Epithelial cell of proximal tubule (primary cell): ENCODE data around the gene MEPCE. TPM values are rescaled to one million over a fixed set of nuclear protein-coding genes. Genes with fewer than 3 reads are reported as not detected.

Source experiments
- DNase-seq: peaks from one replicate; pipeline ENCODE4 v3.0.0-alpha.2; 2011; ENCODE audit warnings: low read depth
- H3K4me3 ChIP-seq: 2 replicates; pipeline ENCODE4 v1.5.1; 2011; ENCODE audit warnings: low read depth, mild to moderate bottlenecking, low read length
- total RNA-seq: library from RNA; depleted of rRNA; stranded (reverse); fragments of >200 nt; gene quantifications from 2 replicates; pipeline ENCODE4 v1.2.3, GENCODE V29; 2015
- TF ChIP-seq, protein P1 (sequence below): conservative IDR thresholded peaks from 2 replicates; pipeline ENCODE4 v1.5.1; 2012; ENCODE audit warnings: low read depth, mild to moderate bottlenecking, low read length

The MEPCE gene
- total RNA-seq, 1 donor from 2014 or later: 34.1 TPM

DNA sequence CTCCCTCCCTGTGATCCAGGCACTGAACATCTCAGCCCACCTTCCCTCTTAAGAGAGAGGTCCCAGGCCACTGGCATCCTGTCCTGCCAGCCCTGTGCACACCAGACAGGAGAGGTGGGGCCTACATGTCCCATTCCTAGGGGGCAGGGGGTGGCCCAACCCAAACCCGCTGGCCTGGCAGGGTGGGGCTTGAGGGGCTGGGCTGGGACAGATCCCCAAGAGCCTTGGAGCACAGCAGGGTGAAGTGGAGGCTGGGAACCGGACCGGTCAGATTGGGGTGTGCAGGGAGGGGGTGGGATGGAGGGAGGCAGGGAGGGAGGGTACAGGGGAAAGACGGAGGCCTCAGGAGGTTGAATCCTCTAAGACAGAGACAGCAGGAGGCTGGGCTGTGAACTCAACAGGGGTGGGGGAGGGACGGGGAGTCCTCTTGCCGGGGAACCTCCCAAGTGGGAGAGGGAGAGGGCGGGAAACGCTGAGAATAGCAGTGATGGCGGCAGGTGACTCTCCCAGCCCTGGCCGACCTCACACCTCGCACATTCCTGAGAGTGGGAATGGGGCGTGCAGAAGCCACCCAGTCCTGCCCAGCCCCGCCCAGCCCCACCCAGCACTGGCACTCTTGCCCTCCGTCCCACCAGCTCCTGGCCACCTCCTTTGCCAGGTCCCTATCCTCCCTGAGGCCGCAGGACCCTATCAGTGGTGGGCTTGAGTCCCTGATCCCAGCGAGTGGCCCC, 42.7 kb downstream of the MEPCE start:
- H3K4me3 ChIP-seq: no peak overlapping the region
- no peak for DNase-seq
- TF ChIP-seq, protein P1, sequence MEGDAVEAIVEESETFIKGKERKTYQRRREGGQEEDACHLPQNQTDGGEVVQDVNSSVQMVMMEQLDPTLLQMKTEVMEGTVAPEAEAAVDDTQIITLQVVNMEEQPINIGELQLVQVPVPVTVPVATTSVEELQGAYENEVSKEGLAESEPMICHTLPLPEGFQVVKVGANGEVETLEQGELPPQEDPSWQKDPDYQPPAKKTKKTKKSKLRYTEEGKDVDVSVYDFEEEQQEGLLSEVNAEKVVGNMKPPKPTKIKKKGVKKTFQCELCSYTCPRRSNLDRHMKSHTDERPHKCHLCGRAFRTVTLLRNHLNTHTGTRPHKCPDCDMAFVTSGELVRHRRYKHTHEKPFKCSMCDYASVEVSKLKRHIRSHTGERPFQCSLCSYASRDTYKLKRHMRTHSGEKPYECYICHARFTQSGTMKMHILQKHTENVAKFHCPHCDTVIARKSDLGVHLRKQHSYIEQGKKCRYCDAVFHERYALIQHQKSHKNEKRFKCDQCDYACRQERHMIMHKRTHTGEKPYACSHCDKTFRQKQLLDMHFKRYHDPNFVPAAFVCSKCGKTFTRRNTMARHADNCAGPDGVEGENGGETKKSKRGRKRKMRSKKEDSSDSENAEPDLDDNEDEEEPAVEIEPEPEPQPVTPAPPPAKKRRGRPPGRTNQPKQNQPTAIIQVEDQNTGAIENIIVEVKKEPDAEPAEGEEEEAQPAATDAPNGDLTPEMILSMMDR: no peak

DNA sequence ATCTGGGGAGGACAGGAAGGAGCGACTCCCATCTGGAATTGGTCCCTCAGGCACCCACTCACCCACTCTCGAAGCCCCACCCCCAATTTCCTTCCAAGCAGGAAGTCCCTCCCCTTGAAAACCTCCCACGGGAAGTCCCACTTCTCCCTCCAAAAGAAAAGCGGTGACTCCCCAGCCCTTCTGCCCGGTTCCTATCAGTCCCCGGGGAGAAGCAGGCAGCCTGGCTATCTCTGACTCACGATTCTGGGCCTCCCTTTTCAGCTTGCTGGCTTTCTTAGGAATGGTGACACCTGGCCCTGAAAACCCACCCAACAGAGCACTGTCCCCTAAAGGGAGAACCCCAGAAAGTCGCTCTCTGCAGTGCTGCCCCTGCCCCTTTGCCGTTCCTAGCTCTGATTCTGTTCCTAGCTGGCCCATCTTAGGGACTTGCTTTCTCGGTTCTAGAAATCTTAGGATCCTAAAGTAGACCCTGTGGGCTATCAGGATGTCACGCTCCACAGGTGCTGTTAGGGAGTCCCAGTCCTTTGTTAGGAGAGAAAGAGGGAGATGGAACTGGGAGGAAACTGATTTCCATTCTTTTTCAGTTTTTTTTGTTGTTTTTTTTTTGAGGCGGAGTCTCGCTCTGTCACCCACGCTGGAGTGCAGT, 43.3 kb downstream of the MEPCE start:
- TF ChIP-seq, protein P1: no peak
- no peak overlapping the region for H3K4me3 ChIP-seq
- DNase-seq: no peak

DNA sequence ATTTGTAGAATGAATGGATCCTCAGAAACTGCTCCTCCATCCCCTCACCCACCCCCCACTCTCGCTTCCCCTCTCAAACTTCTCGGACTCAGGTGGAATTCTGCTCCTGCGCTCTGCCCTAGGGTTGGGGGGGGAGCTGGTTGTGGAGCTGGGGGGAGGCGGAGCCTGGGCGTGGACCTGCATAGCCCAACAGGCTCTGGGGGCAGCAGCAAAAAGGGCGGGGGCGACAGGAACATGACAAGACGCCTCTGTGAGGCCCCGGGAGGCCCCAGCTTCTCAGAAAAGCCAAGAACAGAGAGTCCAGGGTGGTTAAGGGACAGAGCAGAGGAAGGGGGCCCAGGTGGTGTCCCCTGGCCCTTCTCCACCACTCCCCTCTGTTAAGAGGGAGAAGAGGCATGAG, 45.9 kb downstream of the MEPCE start:
- TF ChIP-seq, protein P1: no peak
- no peak for DNase-seq
- no peak overlapping the region for H3K4me3 ChIP-seq

DNA sequence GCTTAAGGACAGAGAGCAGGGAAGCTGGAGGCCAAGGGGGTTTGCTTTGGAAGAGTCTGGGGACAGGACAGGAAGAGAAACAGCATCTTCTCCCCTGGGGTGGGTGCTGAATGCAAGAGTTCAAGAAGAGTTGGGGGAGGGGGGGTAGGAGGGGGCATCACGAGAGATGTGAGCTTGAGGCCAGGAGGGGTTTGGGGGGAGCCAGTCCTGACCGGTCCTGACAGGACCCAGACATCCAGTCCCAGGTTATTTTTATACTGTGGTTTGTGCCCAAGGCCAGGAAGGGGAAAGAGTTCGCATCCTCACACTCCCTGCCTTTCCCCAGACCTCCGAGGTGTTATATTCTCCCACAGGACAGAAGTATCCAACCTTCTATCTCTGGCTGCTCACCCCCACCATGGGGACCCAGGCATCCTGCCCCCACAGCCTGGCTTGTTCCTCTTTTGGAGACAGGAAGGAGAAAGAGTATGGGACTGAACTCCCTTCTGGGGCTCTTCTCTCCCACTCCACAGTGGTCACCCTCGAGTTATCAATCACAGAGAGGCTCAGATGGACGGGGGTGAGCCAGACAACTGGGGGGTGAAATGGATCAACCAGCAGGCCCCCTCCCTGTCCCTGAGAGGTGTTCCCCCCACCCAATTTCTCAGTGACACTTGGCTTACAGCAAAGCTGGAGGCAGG, 46.6 kb downstream of the MEPCE start:
- TF ChIP-seq, protein P1: no peak
- H3K4me3 ChIP-seq: peak overlapping the region; percentile 85
- no peak for DNase-seq

DNA sequence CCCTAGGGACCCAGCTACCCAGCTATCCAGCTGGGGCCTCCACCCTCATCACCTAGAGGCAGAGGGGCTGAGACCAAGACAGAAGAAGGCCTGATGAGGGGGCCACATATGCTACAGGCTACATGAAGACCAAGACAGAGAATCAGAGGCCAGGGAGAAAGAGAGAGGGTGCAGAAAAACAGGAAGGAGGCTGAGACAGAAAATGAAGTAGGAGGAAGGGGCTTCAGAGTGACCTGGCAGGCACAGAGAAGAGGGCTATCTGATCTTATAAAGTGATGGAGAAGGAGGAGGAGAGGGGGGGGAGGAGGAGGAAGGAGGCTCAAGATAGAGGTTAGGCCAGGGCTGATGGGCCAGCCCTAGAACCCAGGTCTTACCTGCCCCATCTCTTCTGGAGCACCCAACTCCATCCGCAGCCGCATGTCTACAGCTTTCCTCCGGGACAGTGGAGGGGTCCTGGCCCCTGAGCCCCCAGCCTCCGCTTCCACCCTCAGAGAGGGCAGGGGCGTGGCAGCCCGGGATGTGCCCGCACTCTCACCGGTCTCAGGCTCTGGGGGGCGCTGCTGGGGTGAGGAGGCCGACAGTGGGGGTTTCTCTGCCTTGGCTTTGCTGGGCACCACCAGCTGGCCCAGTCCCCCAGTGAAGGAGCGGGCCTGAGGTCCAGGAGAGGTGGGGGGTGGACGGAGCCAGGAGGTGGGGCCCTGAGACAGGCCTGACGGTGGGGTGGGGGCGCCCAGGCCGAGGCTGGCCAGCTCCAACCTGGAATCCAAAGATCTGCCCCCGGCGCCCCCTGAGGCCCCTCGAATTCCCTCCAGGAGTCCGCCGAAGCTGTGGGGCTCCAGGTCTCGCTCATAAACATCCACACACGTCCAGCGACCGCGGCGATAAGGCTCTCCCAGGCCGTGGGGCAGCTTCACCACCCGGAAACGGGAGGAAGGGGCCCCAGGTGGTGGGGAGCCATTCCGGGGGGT, 47.6 kb downstream of the MEPCE start:
- no peak for DNase-seq
- TF ChIP-seq, protein P1: peak; percentile 35

DNA sequence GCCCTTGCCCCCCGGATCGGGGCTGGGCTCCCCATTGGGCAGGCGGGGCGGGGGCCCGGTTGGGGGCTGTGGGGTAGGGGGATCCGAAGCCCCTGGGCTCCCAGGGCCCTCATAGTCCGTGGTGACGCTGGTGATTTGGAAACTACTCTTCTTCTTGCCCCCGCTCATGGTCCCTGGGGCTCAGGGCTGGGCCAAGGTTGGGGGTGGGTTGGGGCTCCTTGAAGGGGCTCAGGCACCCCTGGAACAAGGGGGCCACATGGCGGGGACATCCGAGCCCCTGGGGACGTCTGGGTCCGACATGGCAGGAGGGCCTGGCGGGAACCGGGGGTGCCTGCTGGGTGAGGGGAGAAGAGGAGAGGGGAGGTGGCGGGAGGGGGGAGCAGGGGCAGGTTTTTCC, 48.2 kb downstream of the MEPCE start:
- H3K4me3 ChIP-seq: peak overlapping the region; percentile 85
- DNase-seq: no peak
- TF ChIP-seq, protein P1: no peak

More for the DNA sequence above, 47.6 kb downstream of the MEPCE start:
- H3K4me3 ChIP-seq: peak overlapping the region; percentile 85
